GM12878 (cell line): ENCODE results near the gene AFAP1. TPM values are rescaled to one million over a fixed set of nuclear protein-coding genes. Genes with fewer than 3 reads are reported as not detected.

ENCODE experiments used
- ATAC-seq: fragments of 200-7000 bp; cut with Tn5 transposase; 3 replicates; pipeline ENCODE4 v1.9.1; 2020; ENCODE audit warnings: mild to moderate bottlenecking, moderate library complexity
- BruUV-seq: library from RNA; stranded (reverse); fragments of 400-500 nt; replicated peaks from 2 replicates; lab custom pipeline; 2021; lab: Mats Ljungman, UMichigan
- CTCF ChIA-PET: fragments of 300-600 bp; sonication (Branson Sonifier 250); formaldehyde crosslinking; extraction: SDS; loops from one replicate; lab custom pipeline; 2021; ENCODE audit warnings: inconsistent platforms; lab: Yijun Ruan, JAX
- POLR2A ChIA-PET: fragments of 350-600 bp; formaldehyde crosslinking; extraction: SDS; loops from one replicate; lab custom pipeline; 2021; ENCODE audit warnings: inconsistent platforms; lab: Charles Lee
- RAD21 ChIA-PET: fragments of 300-600 bp; sonication (Branson Sonifier 250); formaldehyde crosslinking; loops from one replicate; lab custom pipeline; 2023; ENCODE audit warnings: antibody characterized with exemption; ENCODE audit not compliant: unreplicated experiment; lab: Charles Lee
- SMC1A ChIA-PET: fragments of 300-600 bp; sonication (Branson Sonifier 250); formaldehyde crosslinking; loops from one replicate; lab custom pipeline; 2023; ENCODE audit not compliant: unreplicated experiment, uncharacterized antibody; lab: Charles Lee
- DNase-seq: peaks from one replicate; pipeline ENCODE4 v3.0.0-alpha.2; 2011; ENCODE audit warnings: low read depth, low spot score
- FAIRE-seq: peaks from 3 replicates; lab custom pipeline; 2011; peaks lifted over from hg19 to GRCh38; lab: Jason Lieb, UNC
- H2AFZ ChIP-seq: 2 replicates; pipeline ENCODE4 v1.6.0; 2011; ENCODE audit warnings: low read depth, low read length, control low read depth; ENCODE audit not compliant: control insufficient read depth
- H3K27ac ChIP-seq: 2 replicates; pipeline ENCODE4 v1.5.1; 2011; ENCODE audit warnings: control low read depth; ENCODE audit not compliant: control insufficient read depth, insufficient read depth
- H3K27me3 ChIP-seq, 2 experiments: replicated peaks in 1 of 2; 2 replicates each; pipeline versions ENCODE4 v1.6.0 to v1.6.1; 2011; ENCODE audit warnings: low read length in 1 of 2; ENCODE audit not compliant: control insufficient read depth in 2 of 2, insufficient read depth in 2 of 2
- H3K36me3 ChIP-seq, 2 experiments: 2 replicates each; pipeline ENCODE4 v1.5.1; 2011; ENCODE audit warnings: low read length in 1 of 2; ENCODE audit not compliant: control insufficient read depth in 2 of 2, insufficient read depth in 2 of 2
- H3K4me1 ChIP-seq: 2 replicates; pipeline ENCODE4 v1.6.1; 2011; ENCODE audit warnings: mild to moderate bottlenecking, low read length, moderate library complexity, mixed read lengths; ENCODE audit not compliant: control insufficient read depth, insufficient read depth
- H3K4me2 ChIP-seq: 2 replicates; pipeline ENCODE4 v1.6.0; 2011; ENCODE audit warnings: control low read depth; ENCODE audit not compliant: control insufficient read depth, insufficient read depth
- H3K4me3 ChIP-seq: fragments of 200-600 bp; sonication (generic); 2 replicates; pipeline ENCODE4 v1.5.1; 2016
- H3K79me2 ChIP-seq: 2 replicates; pipeline ENCODE4 v1.6.0; 2011; ENCODE audit warnings: low read length; ENCODE audit not compliant: control insufficient read depth, insufficient read depth
- H3K9ac ChIP-seq: 2 replicates; pipeline ENCODE4 v1.8.0; 2011; ENCODE audit warnings: low read length, control low read depth, mixed read lengths; ENCODE audit not compliant: control insufficient read depth, insufficient read depth
- H3K9me3 ChIP-seq: replicated peaks from 3 replicates; pipeline ENCODE4 v1.5.1; 2011; ENCODE audit warnings: mild to moderate bottlenecking, low read length; ENCODE audit not compliant: control insufficient read depth, insufficient read depth
- H4K20me1 ChIP-seq: 2 replicates; pipeline ENCODE4 v1.6.0; 2011; ENCODE audit not compliant: control insufficient read depth, insufficient read depth
- ATF2 ChIP-seq: IDR thresholded peaks from 2 replicates; pipeline ENCODE4 v1.6.1; 2012; ENCODE audit warnings: low read length, inconsistent platforms
- ESRRA ChIP-seq: IDR thresholded peaks from 2 replicates; pipeline ENCODE4 v1.6.1; 2012; ENCODE audit warnings: mild to moderate bottlenecking, low read length, improper control_type of control experiment
- HCFC1 ChIP-seq: fragments of 150-350 bp; IDR thresholded peaks from 2 replicates; pipeline ENCODE4 v1.6.1; 2014; ENCODE audit warnings: low read length
- HDAC2 ChIP-seq: fragments of 200-600 bp; sonication (generic); IDR thresholded peaks from 2 replicates; pipeline ENCODE4 v1.6.1; 2017
- IRF5 ChIP-seq: fragments of 450-650 bp; IDR thresholded peaks from 2 replicates; pipeline ENCODE4 v1.6.1; 2017; ENCODE audit warnings: borderline replicate concordance
- NR2C2 ChIP-seq: IDR thresholded peaks from 2 replicates; pipeline ENCODE4 v1.6.1; 2011; ENCODE audit warnings: borderline replicate concordance, low read depth; ENCODE audit not compliant: control insufficient read depth, insufficient read length
- SMAD5 ChIP-seq: IDR thresholded peaks from 2 replicates; pipeline ENCODE4 v1.6.1; 2016; ENCODE audit warnings: antibody characterized with exemption, low read depth
- SUPT20H ChIP-seq: IDR thresholded peaks from 2 replicates; pipeline ENCODE4 v1.6.1; 2011; ENCODE audit warnings: low read depth, mild to moderate bottlenecking, low read length, moderate library complexity, borderline replicate concordance; ENCODE audit not compliant: control insufficient read depth
- SUZ12 ChIP-seq: fragments of 200-600 bp; sonication (generic); IDR thresholded peaks from one replicate; pipeline ENCODE4 v1.6.1; 2018; ENCODE audit warnings: antibody characterized with exemption, mild to moderate bottlenecking; ENCODE audit not compliant: unreplicated experiment
- TCF7 ChIP-seq: IDR thresholded peaks from 2 replicates; pipeline ENCODE4 v1.6.1; 2014; ENCODE audit warnings: antibody characterized with exemption, borderline replicate concordance
- YY1 ChIP-seq: IDR thresholded peaks from 2 replicates; pipeline ENCODE4 v1.6.1; 2011; ENCODE audit warnings: low read depth, mild to moderate bottlenecking, low read length
- ZNF207 ChIP-seq: fragments of 450-650 bp; IDR thresholded peaks from 2 replicates; pipeline ENCODE4 v1.6.1; 2014; ENCODE audit warnings: antibody characterized with exemption, mild to moderate bottlenecking, borderline replicate concordance
- WGBS: methylation state at CpG from one replicate; pipeline ENCODE4 v1.1.6; 2016; ENCODE audit warnings: low lambda C conversion rate; ENCODE audit not compliant: insufficient replicate concordance, insufficient coverage; ENCODE audit errors: missing lambda C conversion rate; 5-methylcytosine and 5-hydroxymethylcytosine counted together
- in situ Hi-C: fragments of 300-500 bp; cut with MboI; formaldehyde crosslinking; loops from 9 replicates; pipeline ENCODE4 v1.14.3; 2018; ENCODE audit warnings: mixed read lengths
- intact Hi-C: fragments of 100-400 bp; cut with micrococcal nuclease; formaldehyde crosslinking; loops from one replicate; pipeline ENCODE4 v1.14.2; 2022; ENCODE audit not compliant: unreplicated experiment
- polyA plus RNA-seq, 11 experiments: library from polyadenylated mRNA; depleted of rRNA in 4 of 11; unstranded in 6 of 11; stranded (reverse) in 5 of 11; fragments of >200 nt; fragmentation: Nextera tagmentation in 4 of 11; fragmentation: Illumina TruSeq in 1 of 11; extraction: Ambion mirVana in 4 of 11; extraction: Trizol in 1 of 11; gene quantifications; 1 replicate in 1 of 11; 2 replicates in 10 of 11; pipeline versions ENCODE4 v1.2.1 to v1.2.3, GENCODE V29; 2011 to 2016; ENCODE audit warnings: inconsistent platforms in 2 of 11, missing spikeins in 2 of 11, low read depth in 1 of 11
- total RNA-seq, 4 experiments: library from RNA; depleted of rRNA in 3 of 4; stranded (reverse); fragments of >200 nt in 3 of 4; fragmentation: Illumina TruSeq in 1 of 4; extraction: Trizol in 1 of 4; gene quantifications; 2 replicates each; pipeline versions ENCODE4 v1.2.1 to v1.2.3, GENCODE V29; 2013 to 2021

AFAP1 gene
- total and polyA plus RNA-seq, 10 of the 15 experiments (the other 5 are each of a cell fraction or from before 2014, with no cell fraction given) = 0.02 to 0.23 (median 0.09) TPM; not detected in 1

- ChIA-PET RAD21 (no interaction called here), SMC1A (no interaction called here), CTCF (no interaction called here), POLR2A (no interaction called here)
- Histone ChIP-seq H3K4me2 (no peak overlapping the region), H4K20me1 (no peaks in the 10 kb centered on the region), H3K27ac (no peak overlapping the region), H3K27me3 (no peaks in the 10 kb centered on the region), H2AFZ (no peak overlapping the region), H3K9me3 (no peaks in the 10 kb centered on the region), H3K4me1 (no peaks in the 10 kb centered on the region), H3K9ac (no peak overlapping the region), H3K36me3 (no peaks in the 10 kb centered on the region), H3K79me2 (no peaks in the 10 kb centered on the region), H3K4me3 (no peak overlapping the region)
- no peak for DNase-seq
- no peak for TF ChIP-seq NR2C2
- intact Hi-C loops = no loop called here
- in situ Hi-C loops = no loop called here
- no peak for ATAC-seq
- 37% methylated on average over 20 of the region's 21 CpGs for WGBS
- BruUV-seq = no TSS peak
- FAIRE-seq = no peak
These were observed 184.9 kb downstream of the AFAP1 start for GRCh38 chr4:7754565-7755262.

- Histone ChIP-seq H3K9ac (no peak overlapping the region), H3K27me3 (no peaks in the 10 kb centered on the region), H3K4me1 (no peaks in the 10 kb centered on the region), H3K4me2 (no peak overlapping the region), H3K4me3 (no peak overlapping the region), H3K27ac (no peak overlapping the region), H3K36me3 (no peaks in the 10 kb centered on the region), H2AFZ (no peak overlapping the region), H4K20me1 (no peaks in the 10 kb centered on the region), H3K79me2 (no peaks in the 10 kb centered on the region), H3K9me3 (no peaks in the 10 kb centered on the region)
- ChIA-PET SMC1A (no interaction called here), POLR2A (no interaction called here), RAD21 (no interaction called here), CTCF (no interaction called here)
- intact Hi-C loops = no loop called here
- ATAC-seq (no peak), DNase-seq (no peak), FAIRE-seq (no peak)
- TF ChIP-seq TCF7 (no peak), ESRRA (no peak), ZNF207 (no peak), SUZ12 (no peak), NR2C2 (no peak), ATF2 (no peak), IRF5 (no peak), SUPT20H (no peak), HCFC1 (no peak), HDAC2 (no peak), SMAD5 (no peak), YY1 (no peak)
- in situ Hi-C loops = no loop called here
- BruUV-seq = no TSS peak
- 28% methylated on average over 15 of the region's 15 CpGs for WGBS
These were observed 185.7 kb downstream of the AFAP1 start for GRCh38 chr4:7753931-7754465.
